ENCODE measurements around the gene KDM4C.

DNA sequence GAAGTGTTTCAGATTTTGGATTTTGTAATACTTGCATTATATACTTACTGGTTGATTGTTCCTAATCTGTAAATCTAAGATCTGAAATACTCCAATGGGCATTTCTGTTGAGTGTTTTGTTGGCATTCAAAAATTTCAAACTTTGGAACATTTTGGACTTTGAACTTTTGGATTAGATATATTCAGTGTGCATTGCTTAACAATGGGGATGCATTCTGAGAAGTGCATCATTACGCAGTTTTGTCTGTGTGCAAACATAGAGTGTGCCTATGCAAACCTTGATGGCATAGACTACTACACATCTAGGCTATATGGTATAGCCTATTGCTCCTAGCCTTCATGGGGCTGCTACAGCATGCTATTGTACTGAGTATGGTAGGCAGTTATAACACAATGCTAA lies 325.4 kb downstream of the KDM4C start:
- TF ChIP-seq EZH2 (IDR thresholded peaks at IDR 0.05; ENCODE audit: insufficient read depth, poor library complexity, severe bottlenecking) = no peak
- TF ChIP-seq EZH2phosphoT487 (IDR thresholded peaks at IDR 0.05; ENCODE audit: insufficient read depth, low read depth) = no peak
